WERI-Rb-1 (cell line): ENCODE results near the gene HOOK2.

Source experiments
- DNase-seq: peaks from one replicate; pipeline ENCODE4 v3.0.0-alpha.2; 2020
- H3K27ac ChIP-seq: fragments of 250-450 bp; sonication (Bioruptor Pico); 2 replicates; pipeline ENCODE4 v1.5.1; 2020; ENCODE audit warnings: mild to moderate bottlenecking, moderate library complexity
- H3K27me3 ChIP-seq: fragments of 250-450 bp; sonication (Bioruptor Pico); 2 replicates; pipeline ENCODE4 v1.5.1; 2021; ENCODE audit warnings: mild to moderate bottlenecking, low read depth, moderate library complexity; ENCODE audit not compliant: insufficient read depth, severe bottlenecking
- H3K36me3 ChIP-seq: fragments of 250-450 bp; sonication (Bioruptor Pico); 2 replicates; pipeline ENCODE4 v1.5.1; 2020; ENCODE audit warnings: mild to moderate bottlenecking, moderate library complexity
- H3K4me3 ChIP-seq: 2 replicates; pipeline ENCODE4 v1.5.1; 2011; ENCODE audit warnings: low read depth, mild to moderate bottlenecking, control low read depth, low read length
- H3K9me3 ChIP-seq: fragments of 250-450 bp; sonication (Bioruptor Pico); 2 replicates; pipeline ENCODE4 v1.5.1; 2021; ENCODE audit warnings: mild to moderate bottlenecking, moderate library complexity; ENCODE audit not compliant: severe bottlenecking
- CTCF ChIP-seq: IDR thresholded peaks from 2 replicates; pipeline ENCODE4 v1.5.1; 2011; ENCODE audit warnings: low read depth, mild to moderate bottlenecking, control low read depth, inconsistent platforms, low read length

The HOOK2 gene

GRCh38 chr19:12752056-12752781, 23.1 kb downstream of the HOOK2 start:
- Histone ChIP-seq H3K4me3 (no peak overlapping the region), H3K27me3 (no peaks in the 10 kb centered on the region), H3K9me3 (no peaks in the 10 kb centered on the region), H3K27ac (no peak overlapping the region), H3K36me3 (peaks cover 10% of the 10 kb centered on the region)
- no peak for TF ChIP-seq CTCF
- no peak for DNase-seq

GRCh38 chr19:12751635-12752034, 23.7 kb downstream of the HOOK2 start, which contains the start of gene BEST2:
Gene BEST2, plus strand, starts transcription at chr19:12751791. Its CDS starts 802 bp downstream, at chr19:12752593.
- H3K4me3 ChIP-seq = no peak within 1 kb of the TSS
- H3K27me3 ChIP-seq = no peaks in the 10 kb centered on the region
- H3K9me3 ChIP-seq = no peaks in the 10 kb centered on the region
- TF ChIP-seq CTCF = no peak
- no peak within 1 kb of the TSS for H3K27ac ChIP-seq
- no peak for DNase-seq
- peaks cover 14% of the 10 kb centered on the region for H3K36me3 ChIP-seq

GRCh38 chr19:12750851-12751250, 24.5 kb downstream of the HOOK2 start:
- Histone ChIP-seq H3K4me3 (no peak overlapping the region), H3K27ac (no peak overlapping the region), H3K9me3 (no peaks in the 10 kb centered on the region), H3K27me3 (no peaks in the 10 kb centered on the region), H3K36me3 (peaks cover 22% of the 10 kb centered on the region)
- no peak for TF ChIP-seq CTCF
- DNase-seq = no peak

GRCh38 chr19:12749938-12750521, 25.3 kb downstream of the HOOK2 start:
- no peak overlapping the region for H3K27ac ChIP-seq

GRCh38 chr19:12748489-12748888, 26.9 kb downstream of the HOOK2 start:
- no peaks in the 10 kb centered on the region for H3K9me3 ChIP-seq
- H3K27me3 ChIP-seq = no peaks in the 10 kb centered on the region
- no peak overlapping the region for H3K4me3 ChIP-seq
- TF ChIP-seq CTCF = no peak
- DNase-seq = peak; percentile 84
- H3K36me3 ChIP-seq = peaks cover 40% of the 10 kb centered on the region
- H3K27ac ChIP-seq = peak overlapping the region; percentile 57

More at GRCh38 chr19:12749938-12750521, 25.3 kb downstream of the HOOK2 start:
- Histone ChIP-seq H3K36me3 (peaks cover 30% of the 10 kb centered on the region), H3K27me3 (no peaks in the 10 kb centered on the region), H3K4me3 (no peak overlapping the region), H3K9me3 (no peaks in the 10 kb centered on the region)
- no peak for DNase-seq
- TF ChIP-seq CTCF = no peak
